Measurements from ENCODE around the gene HAP1. TPM values are rescaled to one million over a fixed set of nuclear protein-coding genes. Genes with fewer than 3 reads are reported as not detected.
A peak's percentile ranks its signal among the peaks of the same experiment; 100 is the strongest.

The HAP1 gene
- total RNA-seq, 1 donor from 2014 or later = not detected

- intact Hi-C loops (cut with micrococcal nuclease) = no loop called here
- no peak for DNase-seq
- no peak for ATAC-seq
These were observed 33.0 kb upstream of the HAP1 start for GRCh38 chr17:41767324-41768042.

DNA sequence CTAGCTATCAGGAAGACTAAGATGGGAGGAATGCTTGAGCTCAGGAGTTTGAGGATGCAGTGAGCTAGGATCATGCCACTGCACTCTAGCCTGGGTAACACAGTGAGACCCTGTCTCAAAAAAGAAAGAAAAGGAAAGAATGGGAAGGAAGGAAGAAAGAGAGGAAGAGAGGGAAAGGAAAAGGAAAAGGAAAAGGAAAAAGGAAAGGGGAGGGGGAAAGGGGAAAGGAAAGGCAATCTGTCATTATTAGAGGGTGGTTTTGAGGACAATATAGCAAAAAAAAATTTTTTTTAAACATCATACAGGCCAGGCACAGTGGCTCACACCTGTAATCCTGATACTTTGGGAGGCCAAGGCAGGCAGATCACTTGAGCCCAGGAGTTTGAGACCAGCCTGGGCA is 31.7 kb upstream of the HAP1 start:
- intact Hi-C loops (cut with micrococcal nuclease) = no loop called here
- DNase-seq (no peak), ATAC-seq (no peak)

- intact Hi-C loops (cut with micrococcal nuclease) = no loop called here
These were observed 28.9 kb upstream of the HAP1 start for GRCh38 chr17:41763327-41763726.

DNA sequence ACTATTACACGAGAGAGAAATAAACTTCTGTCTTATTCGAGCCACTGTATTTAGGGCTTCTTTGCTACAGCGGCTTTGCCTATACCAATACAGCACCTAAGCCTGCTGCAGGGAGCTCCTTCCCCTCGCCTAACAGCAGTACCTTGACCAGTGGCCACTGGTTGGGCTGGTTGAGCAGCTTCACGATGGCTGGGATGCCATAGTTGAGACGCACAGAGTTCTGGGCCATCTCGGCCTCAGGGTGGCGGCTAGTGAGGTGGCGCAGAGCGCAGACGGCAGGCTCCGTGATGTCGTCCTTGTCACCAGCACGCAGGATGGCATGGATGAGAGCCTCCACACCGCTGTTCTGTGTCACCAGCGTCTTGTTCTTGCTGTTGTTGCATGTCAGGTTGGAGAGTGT is 28.4 kb upstream of the HAP1 start:
- intact Hi-C loops (cut with micrococcal nuclease) = no loop called here

More at GRCh38 chr17:41763327-41763726, 28.9 kb upstream of the HAP1 start:
- DNase-seq = no peak
- no peak for ATAC-seq

DNA sequence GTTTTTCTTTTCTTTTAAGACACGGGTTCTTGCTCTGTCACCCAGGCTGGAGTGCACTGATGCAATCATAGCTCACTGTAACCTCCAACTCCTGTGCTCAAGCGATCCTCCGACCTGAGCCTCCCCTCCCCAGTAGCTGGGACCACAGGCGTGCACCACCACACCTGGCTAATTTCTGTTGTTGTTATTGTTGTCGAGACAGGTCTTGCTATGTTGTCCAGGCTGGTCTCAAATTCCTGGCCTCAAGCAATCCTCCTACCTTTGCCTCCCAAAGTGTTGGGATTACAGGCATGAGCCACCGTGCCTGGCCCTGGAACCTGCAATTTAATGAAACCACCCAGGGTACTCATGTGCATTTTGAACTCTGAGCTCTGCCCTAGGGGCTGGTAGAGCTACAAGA is 27.9 kb upstream of the HAP1 start:
- DNase-seq (no peak), ATAC-seq (no peak)
- intact Hi-C loops (cut with micrococcal nuclease) = no loop called here

More for the DNA sequence above, 28.4 kb upstream of the HAP1 start:
- no peak for ATAC-seq
- DNase-seq = no peak

DNA sequence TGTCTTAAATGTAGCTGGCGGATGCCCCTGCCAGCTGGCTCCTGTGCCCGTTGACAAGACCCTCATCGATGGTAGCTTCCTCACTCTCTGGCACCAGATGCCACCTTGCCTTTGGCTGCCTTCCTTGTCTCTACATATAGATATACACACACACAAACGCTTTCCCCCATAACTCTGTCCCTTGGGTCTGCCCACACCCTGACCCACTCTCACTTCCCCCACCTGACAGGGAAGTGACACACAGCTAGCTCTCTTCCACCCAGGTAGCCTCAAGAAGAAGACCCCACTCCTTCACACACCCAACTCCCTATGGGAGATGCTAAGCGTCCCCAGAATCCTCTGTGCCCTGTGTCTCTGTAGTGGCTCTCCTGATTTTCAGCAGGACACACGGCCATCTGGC is 26.4 kb upstream of the HAP1 start:
- intact Hi-C loops (cut with micrococcal nuclease) = no loop called here
- ATAC-seq (no peak), DNase-seq (no peak)

DNA sequence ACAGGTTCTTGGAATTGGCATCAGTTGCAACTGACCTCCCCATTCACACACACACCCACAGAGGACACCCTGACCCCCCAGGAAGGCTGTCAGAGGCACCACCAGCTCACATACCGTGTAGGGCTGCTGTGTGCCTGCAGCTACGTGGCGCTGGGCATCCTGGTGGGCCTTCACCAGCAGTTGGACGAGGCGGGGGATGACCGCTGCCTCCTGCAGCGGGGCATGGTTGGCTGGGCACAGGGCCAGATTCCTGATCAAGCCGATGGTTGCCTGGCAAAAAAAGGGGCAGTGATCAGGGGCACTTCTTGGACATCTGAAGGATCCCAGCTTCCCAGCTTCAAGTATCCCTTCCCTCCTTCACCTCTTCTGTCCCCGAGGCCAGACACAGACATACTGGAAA is 24.2 kb upstream of the HAP1 start:
- intact Hi-C loops (cut with micrococcal nuclease) = no loop called here
- no peak for DNase-seq
- no peak for ATAC-seq

DNA sequence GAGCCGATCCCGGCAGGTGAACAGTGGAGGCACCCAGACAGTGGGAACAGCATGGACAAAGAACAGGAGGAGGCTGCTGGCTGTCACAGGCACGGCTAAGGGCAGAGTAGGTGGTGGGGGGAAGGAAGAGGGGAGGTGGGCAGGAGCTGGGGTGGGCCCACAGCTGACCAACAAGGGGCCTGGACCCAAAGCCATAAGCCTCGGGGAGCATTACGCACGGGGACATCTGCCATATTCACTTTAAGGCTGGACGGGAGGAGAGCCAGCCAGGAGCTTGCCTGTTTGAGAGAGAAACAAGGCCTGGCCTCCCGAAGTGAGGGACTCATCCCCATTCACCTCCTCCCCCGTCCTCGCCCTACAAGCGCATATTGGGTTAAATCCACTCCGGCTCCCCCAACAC is 19.6 kb upstream of the HAP1 start:
- intact Hi-C loops (cut with micrococcal nuclease) = no loop called here
- ATAC-seq = peak; percentile 5
- DNase-seq = no peak

GRCh38 chr17:41751288-41751687 is 16.8 kb upstream of the HAP1 start:
- intact Hi-C loops (cut with micrococcal nuclease) = no loop called here
- DNase-seq = no peak
- ATAC-seq = no peak

DNA sequence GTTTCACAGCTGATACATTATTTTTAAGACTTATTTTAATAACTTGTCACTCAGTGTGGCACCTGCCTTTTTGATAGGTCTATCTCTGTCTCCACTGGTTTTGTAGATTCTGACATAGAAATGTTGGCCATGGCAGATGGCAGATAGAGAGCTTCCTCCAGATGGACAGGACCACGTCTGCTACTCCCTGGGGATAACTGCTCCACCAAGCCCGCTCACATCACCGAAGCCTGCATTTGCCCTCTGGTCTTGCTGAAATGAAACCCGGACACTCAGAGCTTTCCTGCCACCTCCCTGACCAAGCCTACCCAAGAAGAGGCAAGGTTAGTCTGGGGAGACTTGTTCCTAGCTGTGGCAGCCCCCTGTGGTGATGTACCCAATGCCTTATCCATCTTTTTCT is 16.4 kb upstream of the HAP1 start:
- no peak for DNase-seq
- intact Hi-C loops (cut with micrococcal nuclease) = no loop called here
- ATAC-seq = no peak

DNA sequence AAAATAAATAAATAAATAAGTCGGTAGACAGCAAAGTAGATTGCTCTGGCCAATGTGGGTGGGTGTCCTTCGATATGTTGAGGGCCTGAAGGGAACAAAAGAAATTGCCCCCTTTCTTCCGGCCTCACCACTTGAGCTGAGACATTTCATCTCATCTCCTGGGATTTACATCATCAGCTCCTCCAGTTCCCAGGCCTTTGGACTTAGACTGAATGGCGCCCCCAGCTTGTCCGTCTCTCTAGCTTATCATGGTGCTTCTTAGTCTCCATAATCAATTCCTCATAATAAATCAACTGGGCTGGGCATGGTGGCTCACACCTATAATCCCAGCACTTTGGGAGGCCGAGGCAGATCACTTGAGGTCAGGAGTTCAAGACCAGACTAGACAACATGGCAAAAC is 13.8 kb upstream of the HAP1 start:
- DNase-seq (no peak), ATAC-seq (no peak)
- intact Hi-C loops (cut with micrococcal nuclease) = no loop called here

- no peak for ATAC-seq
- intact Hi-C loops (cut with micrococcal nuclease) = no loop called here
These were observed 7.3 kb upstream of the HAP1 start for GRCh38 chr17:41741709-41742108.

GRCh38 chr17:41740506-41740905 is 6.1 kb upstream of the HAP1 start:
- DNase-seq (no peak), ATAC-seq (no peak)
- intact Hi-C loops (cut with micrococcal nuclease) = no loop called here

More at GRCh38 chr17:41741709-41742108, 7.3 kb upstream of the HAP1 start:
- no peak for DNase-seq

DNA sequence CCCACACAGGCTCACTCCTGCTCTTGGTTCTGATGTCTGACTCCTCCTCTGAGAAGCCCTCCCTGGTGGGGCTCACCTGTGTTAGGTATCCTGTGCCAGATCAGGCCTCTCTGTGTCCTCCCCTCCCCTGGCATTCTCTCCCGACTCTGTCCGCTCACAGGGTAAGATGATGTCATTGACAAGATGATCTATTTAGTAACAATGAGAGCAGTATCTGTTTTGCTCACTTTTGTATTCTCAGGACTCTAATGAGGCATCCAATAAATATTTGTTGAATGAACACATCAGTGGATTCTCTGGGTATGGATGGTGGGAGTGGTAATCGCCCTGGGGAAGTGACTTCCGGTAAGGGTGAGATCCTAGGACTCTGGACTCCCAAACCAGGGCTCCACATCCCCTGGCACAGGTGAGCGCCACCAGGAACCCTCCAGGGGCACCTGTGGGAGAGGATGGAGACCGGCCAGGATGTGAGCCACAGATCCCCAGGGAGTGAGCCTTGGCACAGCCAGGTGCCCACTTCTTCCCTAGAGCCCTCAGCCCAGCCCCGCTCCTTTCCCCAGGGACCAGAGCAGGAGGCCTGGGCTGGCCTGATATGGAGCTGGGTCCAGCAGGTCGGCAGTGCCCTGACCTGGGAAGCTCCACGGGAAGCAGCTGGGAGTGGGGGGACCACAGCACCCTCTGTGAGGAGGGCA is 5.4 kb upstream of the HAP1 start:
- intact Hi-C loops (cut with micrococcal nuclease) = loop anchor here (2.0 kb wide), 1 partner anchor 61 kb away; no protein-coding TSS in a partner anchor
- ATAC-seq (no peak), DNase-seq (no peak)

DNA sequence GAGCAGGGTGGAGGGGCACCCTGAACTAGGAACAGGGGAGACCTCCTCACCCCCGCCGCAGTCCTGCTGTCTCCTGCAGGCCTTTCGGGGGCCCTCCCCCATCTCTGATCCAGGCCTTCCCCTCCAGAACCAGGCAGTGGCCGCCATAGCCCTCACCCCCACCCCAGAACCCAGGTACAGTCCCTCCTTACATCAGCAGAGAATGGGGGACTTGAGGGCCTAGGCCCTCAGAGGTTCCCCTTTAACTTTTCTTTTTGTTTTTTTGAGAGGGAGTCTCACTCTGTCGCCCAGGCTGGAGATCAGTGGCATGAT is 4.3 kb upstream of the HAP1 start:
- intact Hi-C loops (cut with micrococcal nuclease) = loop anchor here (2.0 kb wide), 1 partner anchor 62 kb away; no protein-coding TSS in a partner anchor
- no peak for ATAC-seq
- DNase-seq = no peak

DNA sequence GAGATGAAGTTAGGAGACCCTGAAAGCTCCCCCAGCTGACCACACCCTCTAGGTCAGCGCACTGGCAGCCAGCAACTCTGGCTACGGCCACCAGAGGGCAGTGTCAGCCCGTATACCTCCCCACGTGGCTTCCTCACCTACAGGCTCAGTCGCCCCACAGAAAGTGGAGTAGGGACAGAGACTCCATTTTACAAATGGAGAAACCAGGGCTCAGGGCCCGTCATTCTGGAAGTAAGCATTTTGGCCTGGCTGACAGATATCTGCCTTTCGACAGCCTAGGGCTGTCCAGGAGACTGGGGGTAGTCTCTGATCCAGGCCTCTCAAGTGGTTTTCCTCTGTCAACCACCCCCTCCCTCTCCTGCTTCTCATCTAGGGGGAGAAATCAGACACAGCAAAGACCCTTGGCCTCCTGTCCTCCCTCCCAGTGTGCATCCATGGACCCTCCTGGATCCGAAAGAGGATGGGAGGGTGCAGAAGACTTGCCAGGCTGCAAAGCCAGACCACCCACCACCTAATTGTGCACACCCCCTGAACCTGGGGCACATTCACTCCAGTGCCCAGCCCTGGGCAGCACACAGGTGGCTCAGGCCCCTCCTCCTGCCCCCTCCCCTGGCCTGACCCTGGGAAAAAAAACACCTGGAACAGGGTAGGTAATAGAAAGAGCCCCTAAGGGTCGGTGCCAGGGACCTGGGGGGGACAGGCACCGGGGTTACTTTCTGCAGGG is 3.8 kb upstream of the HAP1 start:
- intact Hi-C loops (cut with micrococcal nuclease) = loop anchor here (2.0 kb wide), 1 partner anchor 63 kb away; no protein-coding TSS in a partner anchor
- peak; percentile 88 for DNase-seq
- ATAC-seq = peak; percentile 87

DNA sequence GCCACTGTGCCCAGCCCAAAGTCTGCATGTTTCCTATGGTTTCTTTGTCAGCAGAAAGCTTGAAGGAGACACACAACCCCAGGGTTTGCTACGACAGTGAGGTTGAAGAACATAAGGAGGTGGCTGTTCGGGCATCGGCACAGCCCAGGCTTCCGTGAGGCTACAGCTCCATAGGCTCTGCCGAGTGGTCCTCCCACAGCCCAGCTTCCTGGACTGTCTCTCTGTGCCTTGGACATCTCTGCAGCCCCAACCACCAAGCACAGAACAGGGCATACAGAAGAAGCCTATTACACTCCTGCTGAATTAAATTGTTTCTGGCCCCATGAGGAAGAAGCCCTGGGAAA is 3.2 kb upstream of the HAP1 start:
- ATAC-seq (peak; percentile 5), DNase-seq (no peak)
- intact Hi-C loops (cut with micrococcal nuclease) = loop anchor here (2.0 kb wide), 1 partner anchor 63 kb away; no protein-coding TSS in a partner anchor

DNA sequence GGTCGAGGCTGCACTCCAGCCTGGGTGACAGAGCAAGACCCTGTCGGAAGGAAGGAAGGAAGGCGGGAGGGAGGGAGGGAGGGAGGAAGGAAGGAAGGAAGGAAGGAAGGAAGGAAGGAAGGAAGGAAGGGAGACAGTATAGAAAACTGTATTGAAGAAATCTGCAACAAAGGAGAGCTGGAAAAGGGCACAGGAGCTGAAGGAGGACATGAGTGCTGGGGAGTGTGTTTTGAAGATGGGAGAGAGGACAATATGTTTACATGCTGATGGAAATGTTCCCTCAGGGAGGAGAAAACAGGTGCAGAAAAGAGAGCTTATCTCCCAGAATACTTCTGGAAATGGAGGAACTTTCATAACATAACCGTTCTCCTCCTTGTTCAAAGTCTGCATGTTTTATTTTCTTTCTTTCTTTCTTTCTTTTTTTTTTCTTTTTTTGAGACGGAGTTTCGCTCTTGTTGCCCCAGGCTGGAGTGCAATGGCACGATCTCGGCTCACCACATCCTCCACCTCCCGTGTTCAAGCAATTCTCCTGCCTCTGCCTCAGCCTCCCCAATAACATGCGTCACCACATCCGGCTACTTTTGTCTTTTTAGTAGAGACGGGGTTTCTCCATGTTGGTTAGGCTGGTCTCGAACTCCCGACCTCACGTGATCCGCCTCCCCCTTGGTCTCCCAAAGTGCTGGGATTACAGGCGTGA is 2.7 kb upstream of the HAP1 start:
- ATAC-seq (no peak), DNase-seq (no peak)
- intact Hi-C loops (cut with micrococcal nuclease) = no loop called here

GRCh38 chr17:41735744-41736143 is 1.3 kb upstream of the HAP1 start:
- no peak for ATAC-seq
- DNase-seq = no peak
- intact Hi-C loops (cut with micrococcal nuclease) = no loop called here

DNA sequence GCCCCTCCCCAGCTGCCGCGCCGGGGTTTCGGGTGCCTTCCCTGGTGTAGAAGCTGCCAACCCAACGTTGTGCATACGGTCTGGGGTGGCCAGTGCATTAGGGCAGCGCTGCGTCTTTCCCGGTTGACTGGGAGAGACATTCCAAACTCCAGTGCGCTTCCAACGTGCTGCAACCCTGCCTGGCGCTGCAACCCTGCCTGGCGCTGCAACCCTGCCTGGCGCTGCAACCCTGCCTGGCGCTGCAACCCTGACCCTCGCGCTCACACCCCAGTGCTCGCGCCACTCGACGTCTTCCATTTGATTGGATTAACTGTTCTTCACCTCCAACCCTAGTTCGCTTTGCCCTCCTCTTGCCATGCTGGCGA is 488 bp upstream of the HAP1 start:
- peak; percentile 10 for ATAC-seq
- DNase-seq = no peak
- intact Hi-C loops (cut with micrococcal nuclease) = no loop called here

Data from left ventricle myocardium superior (tissue), 1 donor.